Activated CD8-positive, alpha-beta T cell treated with anti-CD3 and anti-CD28 coated beads for 36 hours (primary cell): ENCODE measurements around the gene SLC9A5. TPM values are rescaled to one million over a fixed set of nuclear protein-coding genes. Genes with fewer than 3 reads are reported as not detected.

ENCODE experiments used
- ATAC-seq: fragments of 200-7000 bp; cut with Tn5 transposase; one replicate; pipeline ENCODE4 v1.10.0; 2021; ENCODE audit warnings: mild to moderate bottlenecking, moderate library complexity
- CTCF ChIA-PET: fragments of 350-600 bp; sonication (Branson Sonifier 250); formaldehyde crosslinking; loops from one replicate; lab custom pipeline; 2021; ENCODE audit warnings: antibody characterized with exemption; lab: Charles Lee
- POLR2A ChIA-PET: fragments of 350-600 bp; sonication (Branson Sonifier 250); formaldehyde crosslinking; loops from one replicate; lab custom pipeline; 2021; ENCODE audit warnings: antibody characterized with exemption; lab: Charles Lee
- DNase-seq: peaks from one replicate; pipeline ENCODE4 v3.0.0-alpha.2; 2020
- H3K27ac Mint-ChIP-seq: one replicate; pipeline ENCODE4 v1.8.0; 2021; ENCODE audit warnings: mild to moderate bottlenecking, mixed read lengths
- H3K27me3 Mint-ChIP-seq: one replicate; pipeline ENCODE4 v1.8.0; 2021; ENCODE audit warnings: mixed read lengths
- H3K36me3 Mint-ChIP-seq: one replicate; pipeline ENCODE4 v1.8.0; 2021; ENCODE audit warnings: low read depth, mixed read lengths
- H3K4me1 Mint-ChIP-seq: one replicate; pipeline ENCODE4 v1.8.0; 2021; ENCODE audit warnings: low read depth, mixed read lengths
- H3K4me3 Mint-ChIP-seq: one replicate; pipeline ENCODE4 v1.8.0; 2021; ENCODE audit warnings: mild to moderate bottlenecking, moderate library complexity, mixed read lengths
- H3K9me3 Mint-ChIP-seq: one replicate; pipeline ENCODE4 v1.8.0; 2021; ENCODE audit warnings: mixed read lengths
- CTCF ChIP-seq: fragments of 200-600 bp; IDR thresholded peaks from one replicate; pipeline ENCODE4 v1.8.0; 2022; ENCODE audit warnings: antibody characterized with exemption, mild to moderate bottlenecking
- intact Hi-C: fragments of 100-400 bp; cut with micrococcal nuclease; formaldehyde crosslinking; loops from one replicate; pipeline ENCODE4 v1.10.0; 2022
- total RNA-seq, 2 experiments: library from RNA; stranded (reverse); gene quantifications; one replicate each; pipeline ENCODE4 v1.2.3, GENCODE V29; 2021

SLC9A5 gene
- total RNA-seq, 2 experiments from 2014 or later = 7.7 to 8.1 TPM

GRCh38 chr16:67294171-67294757, 45.5 kb downstream of the SLC9A5 start:
- no peaks in the 10 kb centered on the region for H3K27me3 Mint-ChIP-seq
- ATAC-seq = no peak
- no peak overlapping the region for H3K4me3 Mint-ChIP-seq
- H3K4me1 Mint-ChIP-seq = peaks cover 10% of the 10 kb centered on the region
- intact Hi-C loops = no loop called here
- no peak for TF ChIP-seq CTCF
- ChIA-PET CTCF (interaction anchor here (0.9 kb wide), 1 partner anchor 16 kb away, joined by 3 read pairs; no protein-coding TSS in a partner anchor), POLR2A (no interaction called here)
- DNase-seq = no peak
- H3K27ac Mint-ChIP-seq = no peak overlapping the region
- no peaks in the 10 kb centered on the region for H3K36me3 Mint-ChIP-seq
- H3K9me3 Mint-ChIP-seq = no peaks in the 10 kb centered on the region

- intact Hi-C loops = no loop called here
- no peak for TF ChIP-seq CTCF
- no peaks in the 10 kb centered on the region for H3K9me3 Mint-ChIP-seq
- peaks cover 4% of the 10 kb centered on the region for H3K4me1 Mint-ChIP-seq
- DNase-seq (no peak), ATAC-seq (no peak)
- no peaks in the 10 kb centered on the region for H3K27me3 Mint-ChIP-seq
- ChIA-PET POLR2A (no interaction called here), CTCF (interaction anchor here (1.3 kb wide), 1 partner anchor 226 kb away, joined by 3 read pairs; no protein-coding TSS in a partner anchor)
- no peak overlapping the region for H3K4me3 Mint-ChIP-seq
- no peaks in the 10 kb centered on the region for H3K36me3 Mint-ChIP-seq
- H3K27ac Mint-ChIP-seq = no peak overlapping the region
These were observed 46.2 kb downstream of the SLC9A5 start for GRCh38 chr16:67294938-67295361.

GRCh38 chr16:67296420-67296819, 47.6 kb downstream of the SLC9A5 start:
- ChIA-PET CTCF (interaction anchor here (1.3 to 1.5 kb wide), 2 partner anchors 36 to 132 kb away, joined by 3 to 5 read pairs; no protein-coding TSS in a partner anchor), POLR2A (interaction anchor here (1.4 to 1.8 kb wide), 2 partner anchors 8 to 15 kb away, joined by 4 to 8 read pairs; no protein-coding TSS in a partner anchor)
- DNase-seq (no peak), ATAC-seq (no peak)
- Mint-ChIP-seq H3K27ac (no peak overlapping the region), H3K36me3 (no peaks in the 10 kb centered on the region), H3K4me1 (no peaks in the 10 kb centered on the region), H3K9me3 (no peaks in the 10 kb centered on the region), H3K4me3 (no peak overlapping the region), H3K27me3 (no peaks in the 10 kb centered on the region)
- no peak for TF ChIP-seq CTCF
- intact Hi-C loops = no loop called here

- H3K9me3 Mint-ChIP-seq = no peaks in the 10 kb centered on the region
- DNase-seq = no peak
- H3K4me1 Mint-ChIP-seq = no peaks in the 10 kb centered on the region
- no peak overlapping the region for H3K4me3 Mint-ChIP-seq
- no peak for ATAC-seq
- intact Hi-C loops = no loop called here
- ChIA-PET CTCF (no interaction called here), POLR2A (interaction anchor here (0.6 to 1.2 kb wide), 2 partner anchors 17 to 52 kb away, joined by 3 to 4 read pairs; no protein-coding TSS in a partner anchor)
- H3K27ac Mint-ChIP-seq = no peak overlapping the region
- no peaks in the 10 kb centered on the region for H3K36me3 Mint-ChIP-seq
- no peak for TF ChIP-seq CTCF
- H3K27me3 Mint-ChIP-seq = no peaks in the 10 kb centered on the region
These were observed 49.5 kb downstream of the SLC9A5 start for GRCh38 chr16:67298277-67298676.

GRCh38 chr16:67299269-67299668, 50.5 kb downstream of the SLC9A5 start:
- Mint-ChIP-seq H3K4me3 (no peak overlapping the region), H3K4me1 (no peaks in the 10 kb centered on the region), H3K9me3 (no peaks in the 10 kb centered on the region), H3K27me3 (no peaks in the 10 kb centered on the region), H3K27ac (no peak overlapping the region), H3K36me3 (no peaks in the 10 kb centered on the region)
- CTCF ChIA-PET = no interaction called here
- intact Hi-C loops = no loop called here
- POLR2A ChIA-PET = interaction anchor here (1.2 kb wide), 2 partner anchors 12 to 18 kb away, joined by 4 read pairs; no protein-coding TSS in a partner anchor
- TF ChIP-seq CTCF = no peak
- no peak for DNase-seq
- ATAC-seq = no peak
